Endothelial cell of umbilical vein (primary cell): ENCODE measurements around the gene PLXNC1. TPM values are rescaled to one million over a fixed set of nuclear protein-coding genes. Genes with fewer than 3 reads are reported as not detected.

ENCODE experiments used
- BruUV-seq: library from RNA; stranded (reverse); fragments of 400-500 nt; replicated peaks from 2 replicates; lab custom pipeline; 2021; lab: Mats Ljungman, UMichigan
- CTCF ChIA-PET: fragments of 300-600, 350-600 bp; sonication (Branson Sonifier 250); formaldehyde crosslinking; loops from one replicate; lab custom pipeline; 2021; ENCODE audit warnings: antibody characterized with exemption, inconsistent platforms; lab: Charles Lee
- POLR2A ChIA-PET: fragments of 300-600, 350-600 bp; sonication (Branson Sonifier 250); formaldehyde crosslinking; loops from one replicate; lab custom pipeline; 2021; ENCODE audit warnings: antibody characterized with exemption, inconsistent platforms; lab: Charles Lee
- DNase-seq: peaks from one replicate; pipeline ENCODE4 v3.0.0-alpha.2; 2011; ENCODE audit warnings: low read depth, low spot score
- FAIRE-seq: peaks from 2 replicates; lab custom pipeline; 2011; peaks lifted over from hg19 to GRCh38; lab: Jason Lieb, UNC
- H2AFZ ChIP-seq: 2 replicates; pipeline ENCODE4 v1.6.0; 2012; ENCODE audit warnings: low read depth, low read length, control low read depth, inconsistent platforms
- H3K27ac ChIP-seq: 2 replicates; pipeline ENCODE4 v1.5.1; 2011; ENCODE audit warnings: low read depth, mild to moderate bottlenecking, control low read depth, low read length, moderate library complexity; ENCODE audit not compliant: insufficient read depth
- H3K27me3 ChIP-seq, 2 experiments: 2 replicates each; pipeline versions ENCODE4 v1.6.0 to v1.6.1; 2011; ENCODE audit warnings: low read length in 2 of 2, mixed read lengths in 1 of 2; ENCODE audit not compliant: control insufficient read depth in 2 of 2, insufficient read depth in 2 of 2
- H3K36me3 ChIP-seq, 2 experiments: 2 replicates in 1 of 2; 3 replicates in 1 of 2; pipeline ENCODE4 v1.5.1; 2011; ENCODE audit warnings: low read length in 2 of 2, mild to moderate bottlenecking in 1 of 2, moderate library complexity in 1 of 2; ENCODE audit not compliant: control insufficient read depth in 2 of 2, insufficient read depth in 2 of 2; ENCODE audit errors: extremely low read depth in 1 of 2
- H3K4me1 ChIP-seq: 3 replicates; pipeline ENCODE4 v1.5.1; 2011; ENCODE audit warnings: mild to moderate bottlenecking, low read length; ENCODE audit not compliant: control insufficient read depth, insufficient read depth; ENCODE audit errors: extremely low read depth
- H3K4me2 ChIP-seq: 2 replicates; pipeline ENCODE4 v1.6.1; 2011; ENCODE audit warnings: low read length, control low read depth, mixed read lengths; ENCODE audit not compliant: insufficient read depth
- H3K4me3 ChIP-seq, 3 experiments: fragments of 200-600 bp in 1 of 3; sonication (generic), shearing (Covaris generic) in 1 of 3; replicated peaks in 1 of 3; 2 replicates each; pipeline ENCODE4 v1.5.1; 2011 to 2016; ENCODE audit warnings: control low read depth in 3 of 3, low read length in 3 of 3, mild to moderate bottlenecking in 2 of 3, inconsistent platforms in 1 of 3, low read depth in 1 of 3, moderate library complexity in 1 of 3; ENCODE audit not compliant: insufficient read depth in 1 of 3
- H3K79me2 ChIP-seq: 2 replicates; pipeline ENCODE4 v1.6.0; 2012; ENCODE audit warnings: low read length, inconsistent platforms; ENCODE audit not compliant: control insufficient read depth, insufficient read depth
- H3K9ac ChIP-seq: replicated peaks from 2 replicates; pipeline ENCODE3; 2011; ENCODE audit warnings: low read length, control low read depth; ENCODE audit not compliant: insufficient read depth; ENCODE audit errors: extremely low read depth
- H3K9me1 ChIP-seq: replicated peaks from 3 replicates; pipeline ENCODE4 v1.6.0; 2011; ENCODE audit warnings: mild to moderate bottlenecking, low read length; ENCODE audit not compliant: control insufficient read depth, insufficient read depth; ENCODE audit errors: extremely low read depth
- H3K9me3 ChIP-seq: replicated peaks from 2 replicates; pipeline ENCODE4 v1.5.1; 2012; ENCODE audit warnings: low read length, inconsistent platforms; ENCODE audit not compliant: control insufficient read depth, insufficient read depth
- H4K20me1 ChIP-seq: replicated peaks from 2 replicates; pipeline ENCODE3; 2011; ENCODE audit warnings: mild to moderate bottlenecking, low read length; ENCODE audit not compliant: control insufficient read depth, insufficient read depth; ENCODE audit errors: extremely low read depth
- FOS ChIP-seq: IDR thresholded peaks from 2 replicates; pipeline ENCODE4 v1.6.1; 2011; ENCODE audit warnings: mild to moderate bottlenecking, low read length, moderate library complexity, borderline replicate concordance; ENCODE audit not compliant: insufficient read depth
- GATA2 ChIP-seq: IDR thresholded peaks from 2 replicates; pipeline ENCODE4 v1.7.0; 2011; ENCODE audit warnings: low read depth, mild to moderate bottlenecking, moderate library complexity, mixed read lengths, low read length; ENCODE audit not compliant: insufficient read length, insufficient read depth
- JUN ChIP-seq: IDR thresholded peaks from 2 replicates; pipeline ENCODE4 v1.6.1; 2011; ENCODE audit warnings: borderline replicate concordance, low read depth; ENCODE audit not compliant: insufficient read length, insufficient read depth
- MYC ChIP-seq: IDR thresholded peaks from one replicate; pipeline ENCODE4 v1.6.1; 2011; ENCODE audit warnings: mild to moderate bottlenecking, low read depth, low read length
- POLR2A ChIP-seq: IDR thresholded peaks from 2 replicates; pipeline ENCODE4 v1.6.1; 2012; ENCODE audit warnings: low read depth, mild to moderate bottlenecking, control low read depth, low read length
- POLR2AphosphoS5 ChIP-seq: IDR thresholded peaks from 2 replicates; pipeline ENCODE4 v1.6.1; 2012; ENCODE audit warnings: low read depth, mild to moderate bottlenecking, control low read depth, low read length, moderate library complexity; ENCODE audit not compliant: insufficient read depth
- dilution Hi-C: fragments of 300-500 bp; cut with MboI; formaldehyde crosslinking; loops from one replicate; pipeline ENCODE4 v1.15.0; 2019; ENCODE audit warnings: low sequenced_read_pairs; ENCODE audit not compliant: extremely low pct_ligation_motif_present
- intact Hi-C: fragments of 100-400 bp; cut with micrococcal nuclease; formaldehyde crosslinking; loops from one replicate; pipeline ENCODE4 v1.10.0; 2022
- polyA plus RNA-seq, 4 experiments: library from polyadenylated mRNA; depleted of rRNA in 3 of 4; stranded (reverse) in 3 of 4; unstranded in 1 of 4; fragments of >200 nt; gene quantifications; 2 replicates each; pipeline versions ENCODE4 v1.2.1 to v1.2.3, GENCODE V29; 2011 to 2012; ENCODE audit warnings: missing spikeins in 1 of 4
- total RNA-seq: library from RNA; stranded (reverse); gene quantifications from 2 replicates; pipeline ENCODE4 v1.2.3, GENCODE V29; 2021
- TF ChIP-seq, protein P1 (sequence below): IDR thresholded peaks from 2 replicates; pipeline ENCODE4 v1.6.1; 2011; ENCODE audit not compliant: insufficient read depth, insufficient read length
- TF ChIP-seq, protein P2 (sequence below), 2 donors: IDR thresholded peaks; 1 replicate in 1 of 2; 2 replicates in 1 of 2; pipeline ENCODE4 v1.5.1; 2011; ENCODE audit warnings: low read length in 2 of 2, mild to moderate bottlenecking in 2 of 2, moderate library complexity in 2 of 2, control low read depth in 1 of 2, inconsistent platforms in 1 of 2, low read depth in 1 of 2; ENCODE audit not compliant: insufficient read depth in 1 of 2; ENCODE audit errors: extremely low read depth in 1 of 2

PLXNC1 gene
- total and polyA plus RNA-seq, 2 donors (not counting 3 experiments of a cell fraction or from before 2014, with no cell fraction given) = 0.04 TPM; not detected in 1

DNA sequence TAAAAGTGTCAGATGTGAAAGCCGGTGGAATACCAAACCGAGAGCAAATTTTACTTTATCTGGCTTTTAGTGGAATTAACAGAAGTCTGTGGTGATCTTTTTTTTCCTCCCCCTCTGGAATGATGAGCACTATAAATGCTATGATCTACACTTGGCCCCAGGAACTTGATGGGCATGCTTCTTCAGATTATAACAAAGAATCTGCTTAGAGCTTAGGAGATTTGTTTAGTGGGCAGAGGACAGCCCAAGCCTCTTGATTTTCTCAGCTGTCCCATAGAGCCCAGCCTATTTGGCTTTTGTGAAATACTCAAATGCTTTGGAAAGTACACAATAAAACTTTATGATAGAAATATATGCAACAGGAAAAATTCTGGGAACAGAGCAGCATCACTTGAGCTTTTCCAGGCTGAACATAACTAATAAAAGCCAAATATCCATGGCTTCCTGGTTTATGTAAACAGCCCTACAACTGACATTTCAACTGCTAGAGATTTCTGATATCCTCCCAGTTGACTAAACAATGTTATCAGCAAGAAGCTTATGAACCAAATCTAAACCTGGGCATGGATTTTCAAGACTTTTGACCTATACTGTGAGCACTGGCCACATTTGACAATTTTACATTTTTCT lies 149.6 kb downstream of the PLXNC1 start:
- ChIA-PET POLR2A (no interaction called here), CTCF (interaction anchor here (0.7 kb wide), 1 partner anchor 8 kb away, joined by 3 read pairs; no protein-coding TSS in a partner anchor)
- H3K4me3 ChIP-seq = no peak overlapping the region
- H3K27me3 ChIP-seq = no peaks in the 10 kb centered on the region
- H4K20me1 ChIP-seq = no peaks in the 10 kb centered on the region
- FAIRE-seq (peak; percentile 67), DNase-seq (peak; percentile 40)
- H3K4me2 ChIP-seq = no peak overlapping the region
- dilution Hi-C loops = no loop called here
- no peaks in the 10 kb centered on the region for H3K36me3 ChIP-seq
- no peak overlapping the region for H2AFZ ChIP-seq
- TF ChIP-seq MYC (no peak), GATA2 (no peak), JUN (no peak), POLR2A (no peak), POLR2AphosphoS5 (no peak), FOS (no peak)
- TF ChIP-seq, protein P1, sequence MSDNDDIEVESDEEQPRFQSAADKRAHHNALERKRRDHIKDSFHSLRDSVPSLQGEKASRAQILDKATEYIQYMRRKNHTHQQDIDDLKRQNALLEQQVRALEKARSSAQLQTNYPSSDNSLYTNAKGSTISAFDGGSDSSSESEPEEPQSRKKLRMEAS = no peak
- TF ChIP-seq, protein P2, sequence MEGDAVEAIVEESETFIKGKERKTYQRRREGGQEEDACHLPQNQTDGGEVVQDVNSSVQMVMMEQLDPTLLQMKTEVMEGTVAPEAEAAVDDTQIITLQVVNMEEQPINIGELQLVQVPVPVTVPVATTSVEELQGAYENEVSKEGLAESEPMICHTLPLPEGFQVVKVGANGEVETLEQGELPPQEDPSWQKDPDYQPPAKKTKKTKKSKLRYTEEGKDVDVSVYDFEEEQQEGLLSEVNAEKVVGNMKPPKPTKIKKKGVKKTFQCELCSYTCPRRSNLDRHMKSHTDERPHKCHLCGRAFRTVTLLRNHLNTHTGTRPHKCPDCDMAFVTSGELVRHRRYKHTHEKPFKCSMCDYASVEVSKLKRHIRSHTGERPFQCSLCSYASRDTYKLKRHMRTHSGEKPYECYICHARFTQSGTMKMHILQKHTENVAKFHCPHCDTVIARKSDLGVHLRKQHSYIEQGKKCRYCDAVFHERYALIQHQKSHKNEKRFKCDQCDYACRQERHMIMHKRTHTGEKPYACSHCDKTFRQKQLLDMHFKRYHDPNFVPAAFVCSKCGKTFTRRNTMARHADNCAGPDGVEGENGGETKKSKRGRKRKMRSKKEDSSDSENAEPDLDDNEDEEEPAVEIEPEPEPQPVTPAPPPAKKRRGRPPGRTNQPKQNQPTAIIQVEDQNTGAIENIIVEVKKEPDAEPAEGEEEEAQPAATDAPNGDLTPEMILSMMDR (IDR thresholded peaks at IDR 0.05; ENCODE audit: extremely low read depth in 1 of 2, insufficient read depth in 1 of 2, low read depth in 1 of 2, low read length in 2 of 2) = no peak
- H3K4me1 ChIP-seq = no peaks in the 10 kb centered on the region
- BruUV-seq = no TSS peak
- H3K79me2 ChIP-seq = no peaks in the 10 kb centered on the region
- no peak overlapping the region for H3K9ac ChIP-seq
- no peaks in the 10 kb centered on the region for H3K9me3 ChIP-seq
- no peaks in the 10 kb centered on the region for H3K9me1 ChIP-seq
- intact Hi-C loops = no loop called here
- H3K27ac ChIP-seq = no peak overlapping the region
